ENCODE measurements around the gene USHBP1.

DNA sequence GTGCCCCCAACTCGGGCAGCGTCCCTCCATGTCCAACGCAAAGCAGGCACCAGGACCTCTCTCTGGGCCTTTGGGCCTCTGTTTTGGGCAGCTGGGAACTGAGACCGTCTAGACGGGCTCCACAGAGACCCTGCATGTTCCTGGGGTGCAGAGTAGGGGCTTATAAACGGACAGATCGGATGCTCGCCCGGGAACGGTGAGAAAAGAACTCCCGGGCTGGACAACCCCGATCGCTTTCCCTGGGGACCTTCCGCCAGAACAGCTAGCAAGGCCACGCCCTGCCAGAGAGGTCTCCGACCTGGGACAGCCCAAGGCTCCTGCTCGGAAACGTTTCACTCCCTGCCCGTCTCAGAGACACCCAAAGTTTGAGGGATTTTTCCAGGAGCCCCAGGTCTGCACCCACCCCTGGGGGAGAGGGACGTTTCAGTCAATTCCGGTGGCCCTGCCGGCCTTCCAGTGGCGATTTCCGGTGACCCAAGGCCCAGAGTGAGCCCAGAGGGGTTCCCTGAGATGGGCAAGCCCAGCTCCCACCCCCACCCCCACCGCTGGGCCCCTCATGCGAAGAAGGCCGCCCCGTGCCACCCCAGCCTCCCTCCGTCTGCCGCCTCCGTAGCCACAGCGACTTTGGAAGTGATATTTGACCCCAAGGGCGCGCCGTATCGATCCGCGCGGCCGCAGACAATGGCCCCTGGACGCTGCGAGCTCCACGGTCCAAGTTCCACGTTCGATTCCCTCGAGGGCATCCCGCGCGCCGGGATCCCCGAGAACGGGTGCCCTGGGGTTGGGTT lies 20.5 kb downstream of the USHBP1 start:
- TF ChIP-seq MXI1 (conservative IDR thresholded peaks at IDR 0.05; ENCODE audit: poor library complexity, severe bottlenecking): no peak
- no peak for TF ChIP-seq EP300 (conservative IDR thresholded peaks at IDR 0.05; ENCODE audit: poor library complexity, severe bottlenecking)
- no peak for TF ChIP-seq EZH2 (IDR thresholded peaks at IDR 0.05; ENCODE audit: borderline replicate concordance, insufficient read depth, low read length, poor library complexity, severe bottlenecking)
- TF ChIP-seq, protein P1, sequence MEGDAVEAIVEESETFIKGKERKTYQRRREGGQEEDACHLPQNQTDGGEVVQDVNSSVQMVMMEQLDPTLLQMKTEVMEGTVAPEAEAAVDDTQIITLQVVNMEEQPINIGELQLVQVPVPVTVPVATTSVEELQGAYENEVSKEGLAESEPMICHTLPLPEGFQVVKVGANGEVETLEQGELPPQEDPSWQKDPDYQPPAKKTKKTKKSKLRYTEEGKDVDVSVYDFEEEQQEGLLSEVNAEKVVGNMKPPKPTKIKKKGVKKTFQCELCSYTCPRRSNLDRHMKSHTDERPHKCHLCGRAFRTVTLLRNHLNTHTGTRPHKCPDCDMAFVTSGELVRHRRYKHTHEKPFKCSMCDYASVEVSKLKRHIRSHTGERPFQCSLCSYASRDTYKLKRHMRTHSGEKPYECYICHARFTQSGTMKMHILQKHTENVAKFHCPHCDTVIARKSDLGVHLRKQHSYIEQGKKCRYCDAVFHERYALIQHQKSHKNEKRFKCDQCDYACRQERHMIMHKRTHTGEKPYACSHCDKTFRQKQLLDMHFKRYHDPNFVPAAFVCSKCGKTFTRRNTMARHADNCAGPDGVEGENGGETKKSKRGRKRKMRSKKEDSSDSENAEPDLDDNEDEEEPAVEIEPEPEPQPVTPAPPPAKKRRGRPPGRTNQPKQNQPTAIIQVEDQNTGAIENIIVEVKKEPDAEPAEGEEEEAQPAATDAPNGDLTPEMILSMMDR (IDR thresholded peaks at IDR 0.05; ENCODE audit: poor library complexity, severe bottlenecking): no peak
- TF ChIP-seq, protein P2, sequence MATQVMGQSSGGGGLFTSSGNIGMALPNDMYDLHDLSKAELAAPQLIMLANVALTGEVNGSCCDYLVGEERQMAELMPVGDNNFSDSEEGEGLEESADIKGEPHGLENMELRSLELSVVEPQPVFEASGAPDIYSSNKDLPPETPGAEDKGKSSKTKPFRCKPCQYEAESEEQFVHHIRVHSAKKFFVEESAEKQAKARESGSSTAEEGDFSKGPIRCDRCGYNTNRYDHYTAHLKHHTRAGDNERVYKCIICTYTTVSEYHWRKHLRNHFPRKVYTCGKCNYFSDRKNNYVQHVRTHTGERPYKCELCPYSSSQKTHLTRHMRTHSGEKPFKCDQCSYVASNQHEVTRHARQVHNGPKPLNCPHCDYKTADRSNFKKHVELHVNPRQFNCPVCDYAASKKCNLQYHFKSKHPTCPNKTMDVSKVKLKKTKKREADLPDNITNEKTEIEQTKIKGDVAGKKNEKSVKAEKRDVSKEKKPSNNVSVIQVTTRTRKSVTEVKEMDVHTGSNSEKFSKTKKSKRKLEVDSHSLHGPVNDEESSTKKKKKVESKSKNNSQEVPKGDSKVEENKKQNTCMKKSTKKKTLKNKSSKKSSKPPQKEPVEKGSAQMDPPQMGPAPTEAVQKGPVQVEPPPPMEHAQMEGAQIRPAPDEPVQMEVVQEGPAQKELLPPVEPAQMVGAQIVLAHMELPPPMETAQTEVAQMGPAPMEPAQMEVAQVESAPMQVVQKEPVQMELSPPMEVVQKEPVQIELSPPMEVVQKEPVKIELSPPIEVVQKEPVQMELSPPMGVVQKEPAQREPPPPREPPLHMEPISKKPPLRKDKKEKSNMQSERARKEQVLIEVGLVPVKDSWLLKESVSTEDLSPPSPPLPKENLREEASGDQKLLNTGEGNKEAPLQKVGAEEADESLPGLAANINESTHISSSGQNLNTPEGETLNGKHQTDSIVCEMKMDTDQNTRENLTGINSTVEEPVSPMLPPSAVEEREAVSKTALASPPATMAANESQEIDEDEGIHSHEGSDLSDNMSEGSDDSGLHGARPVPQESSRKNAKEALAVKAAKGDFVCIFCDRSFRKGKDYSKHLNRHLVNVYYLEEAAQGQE (IDR thresholded peaks at IDR 0.05; ENCODE audit: borderline replicate concordance): no peak
- TF ChIP-seq POLR2AphosphoS5 (IDR thresholded peaks at IDR 0.05): no peak
- no peak for TF ChIP-seq SMC3 (conservative IDR thresholded peaks at IDR 0.05; ENCODE audit: poor library complexity)
